Endothelial cell of umbilical vein (primary cell): ENCODE measurements around the gene GSK3A.

ENCODE experiments used
- CTCF ChIP-seq, 2 donors: IDR thresholded peaks; 1 replicate in 1 of 2; 2 replicates in 1 of 2; pipeline ENCODE4 v1.5.1; 2011; ENCODE audit warnings: low read length in 2 of 2, mild to moderate bottlenecking in 2 of 2, moderate library complexity in 2 of 2, control low read depth in 1 of 2, inconsistent platforms in 1 of 2, low read depth in 1 of 2; ENCODE audit not compliant: insufficient read depth in 1 of 2; ENCODE audit errors: extremely low read depth in 1 of 2
- EZH2 ChIP-seq: IDR thresholded peaks from 2 replicates; pipeline ENCODE4 v1.6.1; 2012; ENCODE audit warnings: borderline replicate concordance, low read depth, mild to moderate bottlenecking, moderate library complexity, low read length, inconsistent platforms; ENCODE audit not compliant: severe bottlenecking
- FOS ChIP-seq: IDR thresholded peaks from 2 replicates; pipeline ENCODE4 v1.6.1; 2011; ENCODE audit warnings: mild to moderate bottlenecking, low read length, moderate library complexity, borderline replicate concordance; ENCODE audit not compliant: insufficient read depth
- MAX ChIP-seq: IDR thresholded peaks from 2 replicates; pipeline ENCODE4 v1.6.1; 2011; ENCODE audit not compliant: insufficient read depth, insufficient read length
- MYC ChIP-seq: IDR thresholded peaks from one replicate; pipeline ENCODE4 v1.6.1; 2011; ENCODE audit warnings: mild to moderate bottlenecking, low read depth, low read length
- POLR2A ChIP-seq: IDR thresholded peaks from 2 replicates; pipeline ENCODE4 v1.6.1; 2012; ENCODE audit warnings: low read depth, mild to moderate bottlenecking, control low read depth, low read length
- POLR2AphosphoS5 ChIP-seq: IDR thresholded peaks from 2 replicates; pipeline ENCODE4 v1.6.1; 2012; ENCODE audit warnings: low read depth, mild to moderate bottlenecking, control low read depth, low read length, moderate library complexity; ENCODE audit not compliant: insufficient read depth

- no peak for TF ChIP-seq MYC
- no peak for TF ChIP-seq EZH2
- TF ChIP-seq CTCF (IDR thresholded peaks at IDR 0.05; ENCODE audit: extremely low read depth in 1 of 2, insufficient read depth in 1 of 2, low read depth in 1 of 2, low read length in 2 of 2) = no peak
- TF ChIP-seq FOS = no peak
- TF ChIP-seq MAX = no peak
- no peak for TF ChIP-seq POLR2A
- no peak for TF ChIP-seq POLR2AphosphoS5
Observed at GRCh38 chr19:42216653-42217519, 25.5 kb downstream of the GSK3A start.
